ENCODE results near the gene APMAP. TPM values are rescaled to one million over a fixed set of nuclear protein-coding genes. Genes with fewer than 3 reads are reported as not detected.

APMAP gene
- total RNA-seq, 2 experiments from 2014 or later, result 27.7 to 28.0 TPM

- no peak for TF ChIP-seq EZH2phosphoT487 (IDR thresholded peaks at IDR 0.05; ENCODE audit: borderline replicate concordance, low read depth, low read length)
- H3K9me2 ChIP-seq (ENCODE audit: insufficient read depth, low read length), result no peaks in the 10 kb centered on the region
- H2AFZ ChIP-seq (ENCODE audit: low read length), result no peak overlapping the region
- POLR2A ChIA-PET, result no interaction called here
- DNase-seq (ENCODE audit: low spot score), result no peak
- no peaks in the 10 kb centered on the region for H3K79me2 ChIP-seq (ENCODE audit: insufficient read depth, low read depth, low read length)
- H3K27ac ChIP-seq (ENCODE audit: low read depth, low read length, poor library complexity, severe bottlenecking), result no peak overlapping the region
- no TSS peak for BruUV-seq (replicated peaks)
- no peaks in the 10 kb centered on the region for H3K36me3 ChIP-seq (ENCODE audit: insufficient read depth, low read length)
- no peaks in the 10 kb centered on the region for H4K20me1 ChIP-seq (ENCODE audit: insufficient read depth, low read length)
- no peaks in the 10 kb centered on the region for H3K4me1 ChIP-seq (ENCODE audit: insufficient read depth, low read length, poor library complexity, severe bottlenecking)
- no peak overlapping the region for H3K4me2 ChIP-seq (ENCODE audit: low read length)
- CTCF ChIA-PET (ENCODE audit: unreplicated experiment), result interaction anchor here (1.4 kb wide), 1 partner anchor 135 kb away, joined by 7 read pairs; no protein-coding TSS in a partner anchor
- H3K4me3 ChIP-seq (ENCODE audit: low read depth, low read length, poor library complexity, severe bottlenecking), result no peak overlapping the region
- H3K9me3 ChIP-seq (ENCODE audit: low read length), result no peaks in the 10 kb centered on the region
- intact Hi-C loops (cut with micrococcal nuclease; ENCODE audit: unreplicated experiment), result loop anchor here (1.0 to 5.0 kb wide), 3 partner anchors 47 to 757 kb away; no protein-coding TSS in a partner anchor
Observed at GRCh38 chr20:24918579-24919566, 73.7 kb downstream of the APMAP start.

GRCh38 chr20:24917797-24918578 lies 74.6 kb downstream of the APMAP start:
- H3K79me2 ChIP-seq (ENCODE audit: insufficient read depth, low read depth, low read length), result no peaks in the 10 kb centered on the region
- H3K4me2 ChIP-seq (ENCODE audit: low read length), result no peak overlapping the region
- CTCF ChIA-PET (ENCODE audit: unreplicated experiment), result interaction anchor here (1.4 kb wide), 1 partner anchor 134 kb away, joined by 7 read pairs; no protein-coding TSS in a partner anchor
- intact Hi-C loops (cut with micrococcal nuclease; ENCODE audit: unreplicated experiment), result loop anchor here (1.0 to 5.0 kb wide), 4 partner anchors 46 to 756 kb away; no protein-coding TSS in a partner anchor
- H3K9me3 ChIP-seq (ENCODE audit: low read length), result no peaks in the 10 kb centered on the region
- BruUV-seq (replicated peaks), result no TSS peak
- H3K9me2 ChIP-seq (ENCODE audit: insufficient read depth, low read length), result no peaks in the 10 kb centered on the region
- no peak for TF ChIP-seq EZH2phosphoT487 (IDR thresholded peaks at IDR 0.05; ENCODE audit: borderline replicate concordance, low read depth, low read length)
- peak; percentile 89 for TF ChIP-seq CTCF (conservative IDR thresholded peaks at IDR 0.05; ENCODE audit: low read length)
- peak; percentile 50 for DNase-seq (ENCODE audit: low spot score)
- H3K4me1 ChIP-seq (ENCODE audit: insufficient read depth, low read length, poor library complexity, severe bottlenecking), result no peaks in the 10 kb centered on the region
- no peak overlapping the region for H2AFZ ChIP-seq (ENCODE audit: low read length)
- H3K4me3 ChIP-seq (ENCODE audit: low read depth, low read length, poor library complexity, severe bottlenecking), result no peak overlapping the region
- no peaks in the 10 kb centered on the region for H4K20me1 ChIP-seq (ENCODE audit: insufficient read depth, low read length)
- H3K36me3 ChIP-seq (ENCODE audit: insufficient read depth, low read length), result no peaks in the 10 kb centered on the region
- no peak overlapping the region for H3K27ac ChIP-seq (ENCODE audit: low read depth, low read length, poor library complexity, severe bottlenecking)
- POLR2A ChIA-PET, result no interaction called here

GRCh38 chr20:24917056-24917455 lies 75.5 kb downstream of the APMAP start:
- Histone ChIP-seq H3K79me2 (ENCODE audit: insufficient read depth, low read depth, low read length) (no peaks in the 10 kb centered on the region), H3K4me1 (ENCODE audit: insufficient read depth, low read length, poor library complexity, severe bottlenecking) (no peaks in the 10 kb centered on the region), H3K9me2 (ENCODE audit: insufficient read depth, low read length) (no peaks in the 10 kb centered on the region), H2AFZ (ENCODE audit: low read length) (no peak overlapping the region), H3K9me3 (ENCODE audit: low read length) (no peaks in the 10 kb centered on the region), H3K27ac (ENCODE audit: low read depth, low read length, poor library complexity, severe bottlenecking) (no peak overlapping the region), H3K36me3 (ENCODE audit: insufficient read depth, low read length) (no peaks in the 10 kb centered on the region), H4K20me1 (ENCODE audit: insufficient read depth, low read length) (no peaks in the 10 kb centered on the region), H3K4me3 (ENCODE audit: low read depth, low read length, poor library complexity, severe bottlenecking) (no peak overlapping the region), H3K4me2 (ENCODE audit: low read length) (no peak overlapping the region)
- ChIA-PET POLR2A (no interaction called here), CTCF (ENCODE audit: unreplicated experiment) (no interaction called here)
- no peak for DNase-seq (ENCODE audit: low spot score)
- TF ChIP-seq EZH2phosphoT487 (IDR thresholded peaks at IDR 0.05; ENCODE audit: borderline replicate concordance, low read depth, low read length) (no peak), CTCF (conservative IDR thresholded peaks at IDR 0.05; ENCODE audit: low read length) (no peak)
- no TSS peak for BruUV-seq (replicated peaks)
- intact Hi-C loops (cut with micrococcal nuclease; ENCODE audit: unreplicated experiment), result loop anchor here (2.0 to 5.0 kb wide), 3 partner anchors 45 to 755 kb away; no protein-coding TSS in a partner anchor
